Measurements from ENCODE around the gene NDUFB10.

- TF ChIP-seq CTCF (IDR thresholded peaks at IDR 0.05) (no peak), POLR2A (IDR thresholded peaks at IDR 0.05) (no peak)
Observed at GRCh38 chr16:1978476-1979120, 19.3 kb downstream of the NDUFB10 start.

Measured in right lobe of liver (tissue), 4 donors.